GM12878 (cell line): ENCODE results near the gene PLPP3.
A peak's percentile ranks its signal among the peaks of the same experiment; 100 is the strongest.

Source experiments
- CEBPB ChIP-seq, 2 experiments: fragments of 150-350 bp in 1 of 2; IDR thresholded peaks; 2 replicates each; pipeline ENCODE4 v1.6.1; 2012 to 2014; ENCODE audit warnings: low read depth in 2 of 2, low read length in 2 of 2, borderline replicate concordance in 1 of 2, inconsistent platforms in 1 of 2
- CHD2 ChIP-seq: IDR thresholded peaks from 2 replicates; pipeline ENCODE4 v1.6.1; 2011; ENCODE audit warnings: low read depth, low read length, improper control_type of control experiment, borderline replicate concordance
- MXI1 ChIP-seq: fragments of 150-350 bp; IDR thresholded peaks from 2 replicates; pipeline ENCODE4 v1.6.1; 2011; ENCODE audit warnings: low read depth, mild to moderate bottlenecking, inconsistent platforms, low read length, improper control_type of control experiment
- POLR2A ChIP-seq: IDR thresholded peaks from 2 replicates; pipeline ENCODE4 v1.6.1; 2011; ENCODE audit warnings: low read depth, mild to moderate bottlenecking, low read length
- POLR2AphosphoS5 ChIP-seq: IDR thresholded peaks from 2 replicates; pipeline ENCODE4 v1.6.1; 2011; ENCODE audit warnings: mild to moderate bottlenecking, low read length, inconsistent platforms
- SIN3A ChIP-seq: IDR thresholded peaks from 2 replicates; pipeline ENCODE4 v1.6.1; 2012; ENCODE audit warnings: low read depth, low read length, improper control_type of control experiment
- SMC3 ChIP-seq: IDR thresholded peaks from 2 replicates; pipeline ENCODE4 v1.6.1; 2011; ENCODE audit warnings: low read length, improper control_type of control experiment, borderline replicate concordance
- TAF1 ChIP-seq: IDR thresholded peaks from 2 replicates; pipeline ENCODE4 v1.6.1; 2011; ENCODE audit warnings: mild to moderate bottlenecking, low read depth, low read length, borderline replicate concordance
- TF ChIP-seq, protein P1 (sequence below): fragments of 450-650 bp; IDR thresholded peaks from 2 replicates; pipeline ENCODE4 v1.6.1; 2017; ENCODE audit warnings: mild to moderate bottlenecking, moderate library complexity
- TF ChIP-seq, protein P2 (sequence below), 3 experiments: IDR thresholded peaks in 2 of 3; conservative IDR thresholded peaks in 1 of 3; 2 replicates each; pipeline ENCODE4 v1.5.1; 2011; ENCODE audit warnings: low read depth in 3 of 3, low read length in 3 of 3, mild to moderate bottlenecking in 3 of 3, control low read depth in 2 of 3, moderate library complexity in 2 of 3, inconsistent platforms in 1 of 3, mixed read lengths in 1 of 3; ENCODE audit not compliant: control insufficient read depth in 2 of 3, insufficient read depth in 1 of 3; ENCODE audit errors: extremely low read depth in 1 of 3
- TF ChIP-seq, protein P3 (sequence below): IDR thresholded peaks from 2 replicates; pipeline ENCODE4 v1.6.1; 2012; ENCODE audit warnings: low read depth, low read length, improper control_type of control experiment

DNA sequence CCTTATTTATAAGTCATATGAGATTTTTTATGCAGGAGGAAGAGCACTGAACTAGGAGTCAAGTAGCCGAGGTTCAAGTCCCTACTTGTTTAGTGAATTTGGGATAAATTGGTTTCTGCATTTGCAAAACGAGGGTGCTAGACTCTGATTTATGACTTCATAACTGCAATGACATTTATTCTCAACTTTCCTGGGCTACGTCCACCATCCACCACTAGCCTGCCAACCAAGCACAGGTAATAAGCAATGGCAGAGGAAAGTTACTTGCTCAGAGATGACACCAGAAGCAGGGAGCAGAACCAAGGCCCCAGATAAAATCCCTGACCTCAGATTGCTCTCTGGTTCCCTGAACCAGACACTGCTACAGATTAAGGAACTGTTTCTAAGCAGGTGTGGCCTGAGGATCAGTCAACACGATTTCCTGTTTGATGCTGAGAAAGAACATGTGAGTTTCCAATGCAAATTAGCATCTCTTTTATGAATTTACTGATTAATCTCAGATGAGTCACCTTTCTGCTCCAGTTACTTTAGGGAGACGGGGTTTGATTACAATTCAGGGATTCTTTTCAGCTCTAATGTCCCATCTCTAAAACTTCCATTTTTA is 52.7 kb downstream of the PLPP3 start:
- TF ChIP-seq MXI1 = peak; percentile 19; the same call in 1 of the 2 replicates
- TF ChIP-seq, protein P1, sequence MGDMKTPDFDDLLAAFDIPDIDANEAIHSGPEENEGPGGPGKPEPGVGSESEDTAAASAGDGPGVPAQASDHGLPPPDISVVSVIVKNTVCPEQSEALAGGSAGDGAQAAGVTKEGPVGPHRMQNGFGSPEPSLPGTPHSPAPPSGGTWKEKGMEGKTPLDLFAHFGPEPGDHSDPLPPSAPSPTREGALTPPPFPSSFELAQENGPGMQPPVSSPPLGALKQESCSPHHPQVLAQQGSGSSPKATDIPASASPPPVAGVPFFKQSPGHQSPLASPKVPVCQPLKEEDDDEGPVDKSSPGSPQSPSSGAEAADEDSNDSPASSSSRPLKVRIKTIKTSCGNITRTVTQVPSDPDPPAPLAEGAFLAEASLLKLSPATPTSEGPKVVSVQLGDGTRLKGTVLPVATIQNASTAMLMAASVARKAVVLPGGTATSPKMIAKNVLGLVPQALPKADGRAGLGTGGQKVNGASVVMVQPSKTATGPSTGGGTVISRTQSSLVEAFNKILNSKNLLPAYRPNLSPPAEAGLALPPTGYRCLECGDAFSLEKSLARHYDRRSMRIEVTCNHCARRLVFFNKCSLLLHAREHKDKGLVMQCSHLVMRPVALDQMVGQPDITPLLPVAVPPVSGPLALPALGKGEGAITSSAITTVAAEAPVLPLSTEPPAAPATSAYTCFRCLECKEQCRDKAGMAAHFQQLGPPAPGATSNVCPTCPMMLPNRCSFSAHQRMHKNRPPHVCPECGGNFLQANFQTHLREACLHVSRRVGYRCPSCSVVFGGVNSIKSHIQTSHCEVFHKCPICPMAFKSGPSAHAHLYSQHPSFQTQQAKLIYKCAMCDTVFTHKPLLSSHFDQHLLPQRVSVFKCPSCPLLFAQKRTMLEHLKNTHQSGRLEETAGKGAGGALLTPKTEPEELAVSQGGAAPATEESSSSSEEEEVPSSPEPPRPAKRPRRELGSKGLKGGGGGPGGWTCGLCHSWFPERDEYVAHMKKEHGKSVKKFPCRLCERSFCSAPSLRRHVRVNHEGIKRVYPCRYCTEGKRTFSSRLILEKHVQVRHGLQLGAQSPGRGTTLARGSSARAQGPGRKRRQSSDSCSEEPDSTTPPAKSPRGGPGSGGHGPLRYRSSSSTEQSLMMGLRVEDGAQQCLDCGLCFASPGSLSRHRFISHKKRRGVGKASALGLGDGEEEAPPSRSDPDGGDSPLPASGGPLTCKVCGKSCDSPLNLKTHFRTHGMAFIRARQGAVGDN = no peak
- no peak for TF ChIP-seq TAF1
- TF ChIP-seq SMC3 = no peak
- TF ChIP-seq, protein P2, sequence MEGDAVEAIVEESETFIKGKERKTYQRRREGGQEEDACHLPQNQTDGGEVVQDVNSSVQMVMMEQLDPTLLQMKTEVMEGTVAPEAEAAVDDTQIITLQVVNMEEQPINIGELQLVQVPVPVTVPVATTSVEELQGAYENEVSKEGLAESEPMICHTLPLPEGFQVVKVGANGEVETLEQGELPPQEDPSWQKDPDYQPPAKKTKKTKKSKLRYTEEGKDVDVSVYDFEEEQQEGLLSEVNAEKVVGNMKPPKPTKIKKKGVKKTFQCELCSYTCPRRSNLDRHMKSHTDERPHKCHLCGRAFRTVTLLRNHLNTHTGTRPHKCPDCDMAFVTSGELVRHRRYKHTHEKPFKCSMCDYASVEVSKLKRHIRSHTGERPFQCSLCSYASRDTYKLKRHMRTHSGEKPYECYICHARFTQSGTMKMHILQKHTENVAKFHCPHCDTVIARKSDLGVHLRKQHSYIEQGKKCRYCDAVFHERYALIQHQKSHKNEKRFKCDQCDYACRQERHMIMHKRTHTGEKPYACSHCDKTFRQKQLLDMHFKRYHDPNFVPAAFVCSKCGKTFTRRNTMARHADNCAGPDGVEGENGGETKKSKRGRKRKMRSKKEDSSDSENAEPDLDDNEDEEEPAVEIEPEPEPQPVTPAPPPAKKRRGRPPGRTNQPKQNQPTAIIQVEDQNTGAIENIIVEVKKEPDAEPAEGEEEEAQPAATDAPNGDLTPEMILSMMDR (IDR thresholded peaks at IDR 0.05 in 2 of 3, conservative IDR thresholded peaks at IDR 0.05 in 1 of 3; ENCODE audit: control insufficient read depth in 2 of 3, extremely low read depth in 1 of 3, insufficient read depth in 1 of 3, low read depth in 3 of 3, low read length in 3 of 3) = no peak
- TF ChIP-seq CHD2 = peak; percentile 49; the same call in 1 of the 2 replicates
- no peak for TF ChIP-seq POLR2A
- no peak for TF ChIP-seq POLR2AphosphoS5
- no peak for TF ChIP-seq SIN3A
- TF ChIP-seq, protein P3, sequence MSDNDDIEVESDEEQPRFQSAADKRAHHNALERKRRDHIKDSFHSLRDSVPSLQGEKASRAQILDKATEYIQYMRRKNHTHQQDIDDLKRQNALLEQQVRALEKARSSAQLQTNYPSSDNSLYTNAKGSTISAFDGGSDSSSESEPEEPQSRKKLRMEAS = no peak
- TF ChIP-seq CEBPB (IDR thresholded peaks at IDR 0.05; ENCODE audit: borderline replicate concordance in 1 of 2, low read depth in 2 of 2, low read length in 2 of 2) = no peak
